Liver (tissue), 9 donors: Measurements from ENCODE around the gene HCN3. TPM values are rescaled to one million over a fixed set of nuclear protein-coding genes. Genes with fewer than 3 reads are reported as not detected.

Experiments used
- DNase-seq: peaks from one replicate; pipeline ENCODE4 v3.0.0-alpha.2; 2017; ENCODE audit warnings: low spot score
- H3K27ac ChIP-seq, 2 donors: one replicate each; pipeline ENCODE4 v1.7.0; 2013; ENCODE audit warnings: inconsistent platforms in 2 of 2, low read length in 2 of 2, control low read depth in 1 of 2, low read depth in 1 of 2, mild to moderate bottlenecking in 1 of 2
- H3K27me3 ChIP-seq, 4 donors: one replicate each; pipeline versions ENCODE4 v1.6.1 to v1.7.0; 2013; ENCODE audit warnings: low read length in 3 of 4, inconsistent platforms in 1 of 4, mild to moderate bottlenecking in 1 of 4, moderate library complexity in 1 of 4; ENCODE audit not compliant: control insufficient read depth in 4 of 4, insufficient read depth in 4 of 4
- H3K36me3 ChIP-seq, 4 donors: one replicate each; pipeline versions ENCODE4 v1.6.1 to v1.7.0; 2013; ENCODE audit warnings: low read length in 3 of 4, mild to moderate bottlenecking in 3 of 4, low read depth in 1 of 4, moderate library complexity in 1 of 4; ENCODE audit not compliant: control insufficient read depth in 4 of 4, insufficient read depth in 3 of 4
- H3K4me1 ChIP-seq, 4 donors: one replicate each; pipeline versions ENCODE4 v1.6.1 to v1.7.0; 2013; ENCODE audit warnings: low read length in 3 of 4, mild to moderate bottlenecking in 3 of 4, moderate library complexity in 1 of 4; ENCODE audit not compliant: control insufficient read depth in 4 of 4, insufficient read depth in 4 of 4
- H3K4me3 ChIP-seq, 3 donors: one replicate each; pipeline versions ENCODE4 v1.6.1 to v1.7.0; 2013; ENCODE audit warnings: low read length in 3 of 3, control low read depth in 1 of 3, low read depth in 1 of 3, mild to moderate bottlenecking in 1 of 3
- H3K9ac ChIP-seq, 2 donors: one replicate each; pipeline ENCODE4 v1.7.0; 2013; ENCODE audit warnings: low read length in 2 of 2, mild to moderate bottlenecking in 2 of 2, moderate library complexity in 2 of 2, control low read depth in 1 of 2, low read depth in 1 of 2
- H3K9me3 ChIP-seq, 4 donors: one replicate each; pipeline versions ENCODE4 v1.6.1 to v1.7.0; 2013; ENCODE audit warnings: low read length in 3 of 4; ENCODE audit not compliant: control insufficient read depth in 4 of 4
- HNF4A ChIP-seq, 2 donors: conservative IDR thresholded peaks; 2 replicates each; pipeline ENCODE4 v1.6.1; 2016; ENCODE audit warnings: antibody characterized with exemption in 2 of 2, mild to moderate bottlenecking in 2 of 2
- HNF4G ChIP-seq: IDR thresholded peaks from 2 replicates; pipeline ENCODE4 v1.6.1; 2016; ENCODE audit warnings: antibody characterized with exemption
- NR2F2 ChIP-seq: IDR thresholded peaks from 2 replicates; pipeline ENCODE4 v1.6.1; 2016; ENCODE audit warnings: antibody characterized with exemption
- RAD21 ChIP-seq, 2 donors: IDR thresholded peaks; 2 replicates each; pipeline ENCODE4 v1.6.1; 2016; ENCODE audit warnings: antibody characterized with exemption in 2 of 2, mild to moderate bottlenecking in 2 of 2
- RXRA ChIP-seq, 2 donors: IDR thresholded peaks; 2 replicates each; pipeline ENCODE4 v1.6.1; 2017 to 2018; ENCODE audit warnings: antibody characterized with exemption in 2 of 2, mild to moderate bottlenecking in 1 of 2
- SP1 ChIP-seq: IDR thresholded peaks from 2 replicates; pipeline ENCODE4 v1.6.1; 2018; ENCODE audit warnings: antibody characterized with exemption, mild to moderate bottlenecking
- YY1 ChIP-seq: IDR thresholded peaks from 2 replicates; pipeline ENCODE4 v1.6.1; 2016; ENCODE audit warnings: antibody characterized with exemption, mild to moderate bottlenecking
- WGBS: extraction: QIAGEN DNeasy Blood & Tissue Kit; methylation state at CpG from one replicate; pipeline ENCODE4 v1.1.7; 2013; 5-methylcytosine and 5-hydroxymethylcytosine counted together
- polyA plus RNA-seq, 2 donors: library from polyadenylated mRNA; stranded (reverse) in 1 of 2; unstranded in 1 of 2; fragments of 200-250 nt in 1 of 2; fragments of >200 nt in 1 of 2; fragmentation: Nextera tagmentation in 1 of 2; extraction: Ambion mirVana in 1 of 2; gene quantifications; one replicate each; pipeline versions ENCODE4 v1.2.1 to v1.2.3, GENCODE V29; 2013 to 2015
- total RNA-seq, 2 donors: library from RNA; depleted of rRNA; stranded (reverse); fragments of >200 nt; gene quantifications; one replicate each; pipeline ENCODE4 v1.2.3, GENCODE V29; 2014
- TF ChIP-seq, protein P1 (sequence below): IDR thresholded peaks from 2 replicates; pipeline ENCODE4 v1.6.1; 2016; ENCODE audit warnings: antibody characterized with exemption, mild to moderate bottlenecking
- TF ChIP-seq, protein P2 (sequence below): IDR thresholded peaks from 2 replicates; pipeline ENCODE4 v1.6.1; 2016; ENCODE audit warnings: antibody characterized with exemption
- donor health status: healthy.
- donor health status: healthy.
- donor health status: healthy.
- donor health status: healthy.
- donor health status: healthy.

HCN3 gene
- total and polyA plus RNA-seq, 4 donors = 0.33 to 1.5 (median 0.93) TPM

DNA sequence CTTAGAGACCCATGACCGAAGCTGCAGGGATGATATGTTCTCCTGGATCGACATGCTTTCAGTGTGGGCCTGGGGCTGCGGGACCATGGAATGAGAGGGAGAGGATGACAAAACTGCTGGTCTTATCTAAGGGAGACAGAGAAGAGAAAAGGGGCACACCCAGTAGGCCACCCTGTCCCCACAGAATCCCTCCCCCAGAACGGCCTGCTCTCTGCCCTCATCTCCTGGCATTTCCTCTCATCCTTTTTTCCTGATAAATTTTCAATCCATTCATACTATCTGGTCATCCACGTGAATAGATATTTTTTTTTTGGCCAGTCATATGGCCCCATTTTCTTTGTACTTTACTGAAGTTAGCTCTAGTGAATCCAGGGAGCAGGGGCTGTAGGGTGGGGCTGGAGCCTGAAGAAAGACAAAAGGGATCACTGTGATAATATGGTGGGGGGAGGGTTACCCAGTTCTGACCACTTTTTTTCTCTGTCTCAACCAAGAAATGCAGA lies 24.1 kb downstream of the HCN3 start, which contains the start of gene PKLR:
Gene PKLR (minus strand): TSS at position 97 of the 500 bp plus-strand sequence. CDS start 43 bp downstream, at position 54.
- H3K4me3 ChIP-seq = peak within 1 kb of the TSS; percentile 6 to 56 (median 50)
- WGBS = 76% methylated on average over 5 of the region's 5 CpGs

DNA sequence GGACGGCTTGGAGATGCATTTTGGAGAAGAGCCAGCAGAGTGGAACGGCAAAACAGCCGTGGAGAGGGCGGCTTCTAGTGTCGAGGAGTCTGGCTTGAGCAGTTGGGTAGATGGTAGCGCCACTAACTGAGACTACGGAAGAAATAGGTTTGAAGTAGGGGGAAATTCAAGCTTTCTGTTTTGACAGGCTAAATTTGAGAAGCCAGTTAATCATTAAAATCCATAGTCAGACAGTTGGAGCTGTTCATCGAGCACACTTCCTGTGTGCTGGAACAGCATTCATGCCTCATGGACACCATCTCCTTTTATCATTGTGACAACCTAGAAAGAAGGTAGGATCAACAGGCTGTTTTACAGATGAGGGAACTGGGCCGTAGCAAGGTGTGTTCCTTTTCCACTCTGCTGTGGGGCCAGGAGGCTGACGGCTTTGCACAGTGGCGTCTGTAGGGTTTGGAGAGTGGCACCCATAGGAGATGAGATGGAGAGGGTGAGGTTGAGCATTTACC lies 27.3 kb downstream of the HCN3 start:
- Histone ChIP-seq H3K27ac (peak overlapping the region; percentile 87 to 93), H3K9me3 (no peaks in the 10 kb centered on the region), H3K4me3 (peak overlapping the region; percentile 10 to 64 (median 55)), H3K9ac (peak overlapping the region; percentile 21 to 47), H3K27me3 (no peaks in the 10 kb centered on the region), H3K4me1 (peaks cover 10 to 46% (median 25%) of the 10 kb centered on the region in 4 donors), H3K36me3 (no peaks in the 10 kb centered on the region)
- DNase-seq = no peak
- no peak for TF ChIP-seq RAD21 (IDR thresholded peaks at IDR 0.05)
- peak; percentile 49 for TF ChIP-seq SP1
- peak; percentile 11 to 31 for TF ChIP-seq HNF4A (conservative IDR thresholded peaks at IDR 0.05)
- TF ChIP-seq YY1 = peak; percentile 72
- TF ChIP-seq RXRA (IDR thresholded peaks at IDR 0.05) = peak in 1 of 2 donors; percentile 12
- TF ChIP-seq, protein P1, sequence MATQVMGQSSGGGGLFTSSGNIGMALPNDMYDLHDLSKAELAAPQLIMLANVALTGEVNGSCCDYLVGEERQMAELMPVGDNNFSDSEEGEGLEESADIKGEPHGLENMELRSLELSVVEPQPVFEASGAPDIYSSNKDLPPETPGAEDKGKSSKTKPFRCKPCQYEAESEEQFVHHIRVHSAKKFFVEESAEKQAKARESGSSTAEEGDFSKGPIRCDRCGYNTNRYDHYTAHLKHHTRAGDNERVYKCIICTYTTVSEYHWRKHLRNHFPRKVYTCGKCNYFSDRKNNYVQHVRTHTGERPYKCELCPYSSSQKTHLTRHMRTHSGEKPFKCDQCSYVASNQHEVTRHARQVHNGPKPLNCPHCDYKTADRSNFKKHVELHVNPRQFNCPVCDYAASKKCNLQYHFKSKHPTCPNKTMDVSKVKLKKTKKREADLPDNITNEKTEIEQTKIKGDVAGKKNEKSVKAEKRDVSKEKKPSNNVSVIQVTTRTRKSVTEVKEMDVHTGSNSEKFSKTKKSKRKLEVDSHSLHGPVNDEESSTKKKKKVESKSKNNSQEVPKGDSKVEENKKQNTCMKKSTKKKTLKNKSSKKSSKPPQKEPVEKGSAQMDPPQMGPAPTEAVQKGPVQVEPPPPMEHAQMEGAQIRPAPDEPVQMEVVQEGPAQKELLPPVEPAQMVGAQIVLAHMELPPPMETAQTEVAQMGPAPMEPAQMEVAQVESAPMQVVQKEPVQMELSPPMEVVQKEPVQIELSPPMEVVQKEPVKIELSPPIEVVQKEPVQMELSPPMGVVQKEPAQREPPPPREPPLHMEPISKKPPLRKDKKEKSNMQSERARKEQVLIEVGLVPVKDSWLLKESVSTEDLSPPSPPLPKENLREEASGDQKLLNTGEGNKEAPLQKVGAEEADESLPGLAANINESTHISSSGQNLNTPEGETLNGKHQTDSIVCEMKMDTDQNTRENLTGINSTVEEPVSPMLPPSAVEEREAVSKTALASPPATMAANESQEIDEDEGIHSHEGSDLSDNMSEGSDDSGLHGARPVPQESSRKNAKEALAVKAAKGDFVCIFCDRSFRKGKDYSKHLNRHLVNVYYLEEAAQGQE = peak; percentile 67
- TF ChIP-seq, protein P2, sequence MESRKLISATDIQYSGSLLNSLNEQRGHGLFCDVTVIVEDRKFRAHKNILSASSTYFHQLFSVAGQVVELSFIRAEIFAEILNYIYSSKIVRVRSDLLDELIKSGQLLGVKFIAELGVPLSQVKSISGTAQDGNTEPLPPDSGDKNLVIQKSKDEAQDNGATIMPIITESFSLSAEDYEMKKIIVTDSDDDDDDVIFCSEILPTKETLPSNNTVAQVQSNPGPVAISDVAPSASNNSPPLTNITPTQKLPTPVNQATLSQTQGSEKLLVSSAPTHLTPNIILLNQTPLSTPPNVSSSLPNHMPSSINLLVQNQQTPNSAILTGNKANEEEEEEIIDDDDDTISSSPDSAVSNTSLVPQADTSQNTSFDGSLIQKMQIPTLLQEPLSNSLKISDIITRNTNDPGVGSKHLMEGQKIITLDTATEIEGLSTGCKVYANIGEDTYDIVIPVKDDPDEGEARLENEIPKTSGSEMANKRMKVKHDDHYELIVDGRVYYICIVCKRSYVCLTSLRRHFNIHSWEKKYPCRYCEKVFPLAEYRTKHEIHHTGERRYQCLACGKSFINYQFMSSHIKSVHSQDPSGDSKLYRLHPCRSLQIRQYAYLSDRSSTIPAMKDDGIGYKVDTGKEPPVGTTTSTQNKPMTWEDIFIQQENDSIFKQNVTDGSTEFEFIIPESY = peak; percentile 30
- TF ChIP-seq NR2F2 = no peak
- 34% methylated on average over 11 of the region's 11 CpGs for WGBS

More for the DNA sequence above, 24.1 kb downstream of the HCN3 start, which contains the start of gene PKLR:
- Histone ChIP-seq H3K4me1 (peaks cover 7 to 37% (median 22%) of the 10 kb centered on the region in 4 donors), H3K9me3 (no peaks in the 10 kb centered on the region), H3K27ac (peak within 1 kb of the TSS; percentile 86 to 88), H3K27me3 (no peaks in the 10 kb centered on the region), H3K9ac (peak within 1 kb of the TSS; percentile 38 to 60), H3K36me3 (no peaks in the 10 kb centered on the region)
- TF ChIP-seq RXRA (IDR thresholded peaks at IDR 0.05) = no peak
- no peak for DNase-seq

DNA sequence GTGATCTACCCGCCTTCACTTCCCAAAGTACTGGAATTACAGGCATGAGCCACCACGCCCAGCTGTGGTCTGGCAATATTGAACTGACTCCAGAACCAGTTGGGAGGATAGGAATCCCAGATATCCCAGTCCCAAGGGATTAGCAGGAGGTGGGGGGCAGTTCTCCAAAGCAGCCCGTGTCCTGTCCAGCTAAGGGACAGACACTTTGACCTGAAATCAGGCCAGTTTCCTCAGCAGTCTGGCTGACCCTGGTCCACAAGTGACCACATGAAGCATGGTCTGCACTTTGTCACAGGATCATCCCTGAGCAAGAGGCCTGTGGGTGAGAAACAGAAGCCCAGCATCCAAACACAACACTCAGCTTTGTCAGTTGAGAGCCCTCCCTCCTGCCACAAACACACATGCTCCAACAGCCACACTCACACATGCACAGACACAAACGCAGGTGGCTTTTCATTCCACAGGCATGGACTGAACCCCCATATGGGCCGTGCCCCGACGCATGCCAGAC lies 28.7 kb downstream of the HCN3 start:
- no peak for DNase-seq
- TF ChIP-seq NR2F2 (peak; percentile 34), SP1 (peak; percentile 27), HNF4A (conservative IDR thresholded peaks at IDR 0.05) (peak; percentile 52 to 62), HNF4G (no peak), RXRA (IDR thresholded peaks at IDR 0.05) (peak in 1 of 2 donors; percentile 52)
- Histone ChIP-seq H3K9me3 (no peaks in the 10 kb centered on the region), H3K4me1 (peaks cover 7 to 50% (median 31%) of the 10 kb centered on the region in 4 donors), H3K27me3 (no peaks in the 10 kb centered on the region), H3K9ac (no peak overlapping the region), H3K4me3 (no peak overlapping the region), H3K36me3 (no peaks in the 10 kb centered on the region), H3K27ac (peak overlapping the region; percentile 53 to 93)
- 68% methylated on average over 7 of the region's 7 CpGs for WGBS
